A673 (cell line): Measurements from ENCODE around the gene ALOX15B. TPM values are rescaled to one million over a fixed set of nuclear protein-coding genes. Genes with fewer than 3 reads are reported as not detected.

Experiments used
- BruUV-seq: library from RNA; stranded (reverse); fragments of 400-500 nt; replicated peaks from 2 replicates; lab custom pipeline; 2021; lab: Mats Ljungman, UMichigan
- CTCF ChIA-PET: fragments of 300-600 bp; sonication (Branson Sonifier 250); formaldehyde crosslinking; loops from one replicate; lab custom pipeline; 2022; ENCODE audit warnings: antibody characterized with exemption; lab: Charles Lee
- POLR2A ChIA-PET: fragments of 300-600 bp; sonication (Branson Sonifier 250); formaldehyde crosslinking; loops from one replicate; lab custom pipeline; 2022; ENCODE audit warnings: antibody characterized with exemption; ENCODE audit not compliant: low non-redundant PET; lab: Charles Lee
- DNase-seq: peaks from one replicate; pipeline ENCODE4 v3.0.0-alpha.2; 2015; ENCODE audit warnings: low spot score
- H3K27ac ChIP-seq: fragments of 200-600 bp; sonication (generic); 2 replicates; pipeline ENCODE4 v1.5.1; 2016; ENCODE audit warnings: mixed run types, low read depth, mild to moderate bottlenecking, mixed read lengths, antibody characterized with exemption, low read length; ENCODE audit not compliant: poor library complexity, severe bottlenecking
- H3K27me3 ChIP-seq: fragments of 200-600 bp; sonication (generic); replicated peaks from 2 replicates; pipeline ENCODE4 v1.6.1; 2017; ENCODE audit warnings: mixed run types, low read depth, mild to moderate bottlenecking, mixed read lengths, antibody characterized with exemption, low read length; ENCODE audit not compliant: insufficient read depth, poor library complexity
- H3K36me3 ChIP-seq: fragments of 200-600 bp; sonication (generic); 2 replicates; pipeline ENCODE4 v1.6.1; 2016; ENCODE audit warnings: mixed run types, mild to moderate bottlenecking, mixed read lengths, antibody characterized with exemption, low read length; ENCODE audit not compliant: insufficient read depth, poor library complexity, severe bottlenecking
- H3K4me1 ChIP-seq: fragments of 200-600 bp; sonication (generic); 2 replicates; pipeline ENCODE4 v1.6.1; 2017; ENCODE audit warnings: mixed run types, mild to moderate bottlenecking, mixed read lengths, antibody characterized with exemption, low read length; ENCODE audit not compliant: insufficient read depth, poor library complexity, severe bottlenecking
- H3K4me3 ChIP-seq: fragments of 200-600 bp; sonication (generic); 2 replicates; pipeline ENCODE4 v1.5.1; 2016; ENCODE audit warnings: low read depth, mixed run types, mild to moderate bottlenecking, mixed read lengths, low read length; ENCODE audit not compliant: poor library complexity, severe bottlenecking
- H3K9me3 ChIP-seq: fragments of 200-600 bp; sonication (generic); 2 replicates; pipeline ENCODE4 v1.6.1; 2016; ENCODE audit warnings: mixed run types, low read depth, mild to moderate bottlenecking, mixed read lengths, antibody characterized with exemption, low read length; ENCODE audit not compliant: poor library complexity, severe bottlenecking
- CTCF ChIP-seq: fragments of 300-800, 200-600 bp; sonication (generic); conservative IDR thresholded peaks from 2 replicates; pipeline ENCODE4 v1.5.1; 2017; ENCODE audit warnings: low read depth, mild to moderate bottlenecking, antibody characterized with exemption, low read length, moderate library complexity, mixed read lengths
- EZH2 ChIP-seq: fragments of 200-600 bp; sonication (generic); IDR thresholded peaks from 2 replicates; pipeline ENCODE4 v1.6.1; 2017; ENCODE audit warnings: borderline replicate concordance, low read depth, mild to moderate bottlenecking, mixed read lengths, antibody characterized with exemption, low read length; ENCODE audit not compliant: poor library complexity, severe bottlenecking
- intact Hi-C: fragments of 100-400 bp; cut with micrococcal nuclease; formaldehyde crosslinking; loops from one replicate; pipeline ENCODE4 v1.10.0; 2022; ENCODE audit not compliant: unreplicated experiment
- total RNA-seq: library from RNA; stranded (reverse); gene quantifications from 2 replicates; pipeline ENCODE4 v1.2.3, GENCODE V29; 2021

The ALOX15B gene
- total RNA-seq, 1 experiment from 2014 or later = 0.30 TPM

- intact Hi-C loops = loop anchor here (5.0 kb wide), 2 partner anchors 35 to 220 kb away; partner anchors contain the start of gene ALOXE3
- no peaks in the 10 kb centered on the region for H3K36me3 ChIP-seq
- no peaks in the 10 kb centered on the region for H3K4me1 ChIP-seq
- H3K4me3 ChIP-seq = no peak overlapping the region
- peaks cover 6% of the 10 kb centered on the region for H3K27me3 ChIP-seq
- no peak for TF ChIP-seq CTCF
- no peak for TF ChIP-seq EZH2
- no peak for DNase-seq
- no peak overlapping the region for H3K27ac ChIP-seq
- H3K9me3 ChIP-seq = no peaks in the 10 kb centered on the region
- ChIA-PET CTCF (no interaction called here), POLR2A (no interaction called here)
- BruUV-seq = no TSS peak
Measured at GRCh38 chr17:8082292-8082691, 43.4 kb downstream of the ALOX15B start.

GRCh38 chr17:8084250-8084649 is 45.4 kb downstream of the ALOX15B start:
- ChIA-PET CTCF (interaction anchor here (1.0 kb wide), 1 partner anchor 10 kb away, joined by 3 read pairs; no protein-coding TSS in a partner anchor), POLR2A (no interaction called here)
- Histone ChIP-seq H3K27ac (no peak overlapping the region), H3K9me3 (no peaks in the 10 kb centered on the region), H3K4me3 (no peak overlapping the region), H3K27me3 (peaks cover 13% of the 10 kb centered on the region), H3K4me1 (no peaks in the 10 kb centered on the region), H3K36me3 (no peaks in the 10 kb centered on the region)
- intact Hi-C loops = loop anchor here (5.0 kb wide), 2 partner anchors 33 to 218 kb away; partner anchors contain the start of gene ALOXE3
- DNase-seq = no peak
- BruUV-seq = no TSS peak
- TF ChIP-seq EZH2 (no peak), CTCF (no peak)

- no TSS peak for BruUV-seq
- no peak for TF ChIP-seq CTCF
- no peak for TF ChIP-seq EZH2
- CTCF ChIA-PET = no interaction called here
Measured at GRCh38 chr17:8087075-8087951, 48.5 kb downstream of the ALOX15B start, which contains the start of gene ALOX12B. TSS of gene ALOX12B (minus strand) at chr17:8087716. CDS start at chr17:8087442, 274 bp downstream.

More at GRCh38 chr17:8087075-8087951, 48.5 kb downstream of the ALOX15B start, which contains the start of gene ALOX12B:
- H3K4me3 ChIP-seq = no peak within 1 kb of the TSS
- no peaks in the 10 kb centered on the region for H3K4me1 ChIP-seq
- H3K36me3 ChIP-seq = no peaks in the 10 kb centered on the region
- H3K27me3 ChIP-seq = peaks cover 20% of the 10 kb centered on the region
- intact Hi-C loops = no loop called here
- POLR2A ChIA-PET = no interaction called here
- no peaks in the 10 kb centered on the region for H3K9me3 ChIP-seq
- H3K27ac ChIP-seq = no peak within 1 kb of the TSS
- no peak for DNase-seq
